Liver (tissue), 9 donors: ENCODE measurements around the gene DGKA. TPM values are rescaled to one million over a fixed set of nuclear protein-coding genes. Genes with fewer than 3 reads are reported as not detected.

Experiments
- DNase-seq: peaks from one replicate; pipeline ENCODE4 v3.0.0-alpha.2; 2017; ENCODE audit warnings: low spot score
- H3K27ac ChIP-seq, 2 donors: one replicate each; pipeline ENCODE4 v1.7.0; 2013; ENCODE audit warnings: inconsistent platforms in 2 of 2, low read length in 2 of 2, control low read depth in 1 of 2, low read depth in 1 of 2, mild to moderate bottlenecking in 1 of 2
- H3K27me3 ChIP-seq, 4 donors: one replicate each; pipeline versions ENCODE4 v1.6.1 to v1.7.0; 2013; ENCODE audit warnings: low read length in 3 of 4, inconsistent platforms in 1 of 4, mild to moderate bottlenecking in 1 of 4, moderate library complexity in 1 of 4; ENCODE audit not compliant: control insufficient read depth in 4 of 4, insufficient read depth in 4 of 4
- H3K36me3 ChIP-seq, 4 donors: one replicate each; pipeline versions ENCODE4 v1.6.1 to v1.7.0; 2013; ENCODE audit warnings: low read length in 3 of 4, mild to moderate bottlenecking in 3 of 4, low read depth in 1 of 4, moderate library complexity in 1 of 4; ENCODE audit not compliant: control insufficient read depth in 4 of 4, insufficient read depth in 3 of 4
- H3K4me1 ChIP-seq, 4 donors: one replicate each; pipeline versions ENCODE4 v1.6.1 to v1.7.0; 2013; ENCODE audit warnings: low read length in 3 of 4, mild to moderate bottlenecking in 3 of 4, moderate library complexity in 1 of 4; ENCODE audit not compliant: control insufficient read depth in 4 of 4, insufficient read depth in 4 of 4
- H3K4me3 ChIP-seq, 3 donors: one replicate each; pipeline versions ENCODE4 v1.6.1 to v1.7.0; 2013; ENCODE audit warnings: low read length in 3 of 3, control low read depth in 1 of 3, low read depth in 1 of 3, mild to moderate bottlenecking in 1 of 3
- H3K9ac ChIP-seq, 2 donors: one replicate each; pipeline ENCODE4 v1.7.0; 2013; ENCODE audit warnings: low read length in 2 of 2, mild to moderate bottlenecking in 2 of 2, moderate library complexity in 2 of 2, control low read depth in 1 of 2, low read depth in 1 of 2
- H3K9me3 ChIP-seq, 4 donors: one replicate each; pipeline versions ENCODE4 v1.6.1 to v1.7.0; 2013; ENCODE audit warnings: low read length in 3 of 4; ENCODE audit not compliant: control insufficient read depth in 4 of 4
- ATF3 ChIP-seq: IDR thresholded peaks from 2 replicates; pipeline ENCODE4 v1.6.1; 2016; ENCODE audit warnings: antibody characterized with exemption
- EGR1 ChIP-seq, 2 donors: IDR thresholded peaks; 2 replicates each; pipeline ENCODE4 v1.6.1; 2016 to 2018; ENCODE audit warnings: antibody characterized with exemption in 2 of 2, low read depth in 2 of 2
- FOXA1 ChIP-seq: IDR thresholded peaks from 2 replicates; pipeline ENCODE4 v1.6.1; 2016; ENCODE audit warnings: antibody characterized with exemption
- FOXA2 ChIP-seq: IDR thresholded peaks from 2 replicates; pipeline ENCODE4 v1.6.1; 2016; ENCODE audit warnings: antibody characterized with exemption
- GABPA ChIP-seq, 2 donors: IDR thresholded peaks in 1 of 2; conservative IDR thresholded peaks in 1 of 2; 2 replicates each; pipeline ENCODE4 v1.6.1; 2016; ENCODE audit warnings: antibody characterized with exemption in 2 of 2, mild to moderate bottlenecking in 1 of 2, moderate library complexity in 1 of 2
- HNF4A ChIP-seq, 2 donors: conservative IDR thresholded peaks; 2 replicates each; pipeline ENCODE4 v1.6.1; 2016; ENCODE audit warnings: antibody characterized with exemption in 2 of 2, mild to moderate bottlenecking in 2 of 2
- HNF4G ChIP-seq: IDR thresholded peaks from 2 replicates; pipeline ENCODE4 v1.6.1; 2016; ENCODE audit warnings: antibody characterized with exemption
- JUND ChIP-seq, 2 donors: IDR thresholded peaks; 2 replicates each; pipeline ENCODE4 v1.6.1; 2016; ENCODE audit warnings: antibody characterized with exemption in 2 of 2
- NR2F2 ChIP-seq: IDR thresholded peaks from 2 replicates; pipeline ENCODE4 v1.6.1; 2016; ENCODE audit warnings: antibody characterized with exemption
- RAD21 ChIP-seq, 2 donors: IDR thresholded peaks; 2 replicates each; pipeline ENCODE4 v1.6.1; 2016; ENCODE audit warnings: antibody characterized with exemption in 2 of 2, mild to moderate bottlenecking in 2 of 2
- RXRA ChIP-seq, 2 donors: IDR thresholded peaks; 2 replicates each; pipeline ENCODE4 v1.6.1; 2017 to 2018; ENCODE audit warnings: antibody characterized with exemption in 2 of 2, mild to moderate bottlenecking in 1 of 2
- SP1 ChIP-seq: IDR thresholded peaks from 2 replicates; pipeline ENCODE4 v1.6.1; 2018; ENCODE audit warnings: antibody characterized with exemption, mild to moderate bottlenecking
- TAF1 ChIP-seq: conservative IDR thresholded peaks from 2 replicates; pipeline ENCODE4 v1.6.1; 2016; ENCODE audit warnings: antibody characterized with exemption, mild to moderate bottlenecking
- YY1 ChIP-seq: IDR thresholded peaks from 2 replicates; pipeline ENCODE4 v1.6.1; 2016; ENCODE audit warnings: antibody characterized with exemption, mild to moderate bottlenecking
- ZBTB33 ChIP-seq: IDR thresholded peaks from 2 replicates; pipeline ENCODE4 v1.6.1; 2016; ENCODE audit warnings: antibody characterized with exemption
- WGBS: extraction: QIAGEN DNeasy Blood & Tissue Kit; methylation state at CpG from one replicate; pipeline ENCODE4 v1.1.7; 2013; 5-methylcytosine and 5-hydroxymethylcytosine counted together
- polyA plus RNA-seq, 2 donors: library from polyadenylated mRNA; stranded (reverse) in 1 of 2; unstranded in 1 of 2; fragments of 200-250 nt in 1 of 2; fragments of >200 nt in 1 of 2; fragmentation: Nextera tagmentation in 1 of 2; extraction: Ambion mirVana in 1 of 2; gene quantifications; one replicate each; pipeline versions ENCODE4 v1.2.1 to v1.2.3, GENCODE V29; 2013 to 2015
- total RNA-seq, 2 donors: library from RNA; depleted of rRNA; stranded (reverse); fragments of >200 nt; gene quantifications; one replicate each; pipeline ENCODE4 v1.2.3, GENCODE V29; 2014
- TF ChIP-seq, protein P1 (sequence below): fragments of 150-350 bp; IDR thresholded peaks from 2 replicates; pipeline ENCODE4 v1.5.1; 2017; ENCODE audit warnings: improper control_type of control experiment, low read depth, low read length; ENCODE audit not compliant: missing input control
- TF ChIP-seq, protein P2 (sequence below): IDR thresholded peaks from 2 replicates; pipeline ENCODE4 v1.6.1; 2016; ENCODE audit warnings: antibody characterized with exemption
- TF ChIP-seq, protein P3 (sequence below): IDR thresholded peaks from 2 replicates; pipeline ENCODE4 v1.6.1; 2016; ENCODE audit warnings: antibody characterized with exemption, mild to moderate bottlenecking
- donor health status: healthy.
- donor health status: healthy.
- donor health status: healthy.
- donor health status: healthy.
- donor health status: healthy.

DGKA gene
- total and polyA plus RNA-seq, 4 donors = 2.1 to 10.5 (median 5.1) TPM

DNA sequence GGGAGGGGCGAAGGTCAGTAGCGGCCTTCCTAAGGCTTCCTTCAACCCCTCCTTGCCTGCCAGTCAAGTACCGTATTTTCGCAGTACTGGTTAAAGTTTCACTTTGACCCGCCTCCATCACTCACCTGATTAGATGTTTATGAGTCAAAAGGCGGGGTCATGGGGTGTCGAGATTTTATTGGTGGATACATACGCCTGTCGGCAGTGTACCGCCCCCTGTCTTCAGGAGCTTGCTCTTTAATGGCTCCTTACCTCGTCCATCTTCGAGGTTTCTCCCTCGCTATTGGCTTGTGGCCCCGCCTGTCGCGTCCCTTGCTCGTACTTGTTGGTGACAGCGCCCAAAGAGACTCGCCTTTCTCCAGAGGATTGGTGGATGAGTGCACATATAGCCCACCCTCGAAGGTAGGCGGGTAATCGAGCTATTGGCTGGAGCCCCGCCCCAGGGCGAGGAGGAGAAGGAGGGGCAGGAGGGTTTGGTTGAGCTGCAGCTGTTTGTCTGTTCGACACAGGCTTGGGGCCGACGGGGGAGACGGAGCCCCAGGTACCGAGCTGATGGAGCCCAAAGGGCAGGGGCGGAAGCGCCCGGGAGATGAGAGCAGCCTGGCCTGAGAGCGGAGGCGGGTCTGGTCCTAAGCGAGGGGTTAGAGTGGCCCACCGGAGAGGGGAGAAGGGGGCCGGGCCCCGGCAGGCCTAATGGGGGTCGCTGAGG lies 42.8 kb downstream of the DGKA start, which contains the start of gene RAB5B:
Gene RAB5B (plus strand): TSS at position 480 of the 709 bp plus-strand sequence. CDS start 12,883 bp downstream, outside the sequence.
- H3K9ac ChIP-seq = peak within 1 kb of the TSS; percentile 91 to 94
- peak; percentile 96 for DNase-seq
- peaks cover 0 to 4% (median 0%) of the 10 kb centered on the region in 4 donors for H3K36me3 ChIP-seq
- peak within 1 kb of the TSS; percentile 88 to 96 for H3K27ac ChIP-seq
- H3K27me3 ChIP-seq = no peaks in the 10 kb centered on the region
- no peaks in the 10 kb centered on the region for H3K9me3 ChIP-seq
- H3K4me1 ChIP-seq = peaks cover 7 to 30% (median 21%) of the 10 kb centered on the region in 4 donors
- peak within 1 kb of the TSS; percentile 80 to 93 (median 88) for H3K4me3 ChIP-seq
- TF ChIP-seq HNF4G (peak; percentile 58), RXRA (IDR thresholded peaks at IDR 0.05) (peak; percentile 77 to 89), JUND (IDR thresholded peaks at IDR 0.05) (peak; percentile 89 to 94), TAF1 (peak; percentile 97), HNF4A (conservative IDR thresholded peaks at IDR 0.05) (peak; percentile 61 to 84), EGR1 (IDR thresholded peaks at IDR 0.05; ENCODE audit: low read depth in 2 of 2) (peak in 1 of 2 donors; percentile 33), YY1 (peak; percentile 88), NR2F2 (peak; percentile 98), ZBTB33 (peak; percentile 89), RAD21 (IDR thresholded peaks at IDR 0.05) (peak in 1 of 2 donors; percentile 3), SP1 (peak; percentile 99), ATF3 (peak; percentile 71), GABPA (IDR thresholded peaks at IDR 0.05 in 1 of 2, conservative IDR thresholded peaks at IDR 0.05 in 1 of 2) (peak in 1 of 2 donors; percentile 76), FOXA2 (no peak), FOXA1 (no peak)
- TF ChIP-seq, protein P1, sequence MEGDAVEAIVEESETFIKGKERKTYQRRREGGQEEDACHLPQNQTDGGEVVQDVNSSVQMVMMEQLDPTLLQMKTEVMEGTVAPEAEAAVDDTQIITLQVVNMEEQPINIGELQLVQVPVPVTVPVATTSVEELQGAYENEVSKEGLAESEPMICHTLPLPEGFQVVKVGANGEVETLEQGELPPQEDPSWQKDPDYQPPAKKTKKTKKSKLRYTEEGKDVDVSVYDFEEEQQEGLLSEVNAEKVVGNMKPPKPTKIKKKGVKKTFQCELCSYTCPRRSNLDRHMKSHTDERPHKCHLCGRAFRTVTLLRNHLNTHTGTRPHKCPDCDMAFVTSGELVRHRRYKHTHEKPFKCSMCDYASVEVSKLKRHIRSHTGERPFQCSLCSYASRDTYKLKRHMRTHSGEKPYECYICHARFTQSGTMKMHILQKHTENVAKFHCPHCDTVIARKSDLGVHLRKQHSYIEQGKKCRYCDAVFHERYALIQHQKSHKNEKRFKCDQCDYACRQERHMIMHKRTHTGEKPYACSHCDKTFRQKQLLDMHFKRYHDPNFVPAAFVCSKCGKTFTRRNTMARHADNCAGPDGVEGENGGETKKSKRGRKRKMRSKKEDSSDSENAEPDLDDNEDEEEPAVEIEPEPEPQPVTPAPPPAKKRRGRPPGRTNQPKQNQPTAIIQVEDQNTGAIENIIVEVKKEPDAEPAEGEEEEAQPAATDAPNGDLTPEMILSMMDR = peak; percentile 43
- TF ChIP-seq, protein P2, sequence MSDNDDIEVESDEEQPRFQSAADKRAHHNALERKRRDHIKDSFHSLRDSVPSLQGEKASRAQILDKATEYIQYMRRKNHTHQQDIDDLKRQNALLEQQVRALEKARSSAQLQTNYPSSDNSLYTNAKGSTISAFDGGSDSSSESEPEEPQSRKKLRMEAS = peak; percentile 40
- TF ChIP-seq, protein P3, sequence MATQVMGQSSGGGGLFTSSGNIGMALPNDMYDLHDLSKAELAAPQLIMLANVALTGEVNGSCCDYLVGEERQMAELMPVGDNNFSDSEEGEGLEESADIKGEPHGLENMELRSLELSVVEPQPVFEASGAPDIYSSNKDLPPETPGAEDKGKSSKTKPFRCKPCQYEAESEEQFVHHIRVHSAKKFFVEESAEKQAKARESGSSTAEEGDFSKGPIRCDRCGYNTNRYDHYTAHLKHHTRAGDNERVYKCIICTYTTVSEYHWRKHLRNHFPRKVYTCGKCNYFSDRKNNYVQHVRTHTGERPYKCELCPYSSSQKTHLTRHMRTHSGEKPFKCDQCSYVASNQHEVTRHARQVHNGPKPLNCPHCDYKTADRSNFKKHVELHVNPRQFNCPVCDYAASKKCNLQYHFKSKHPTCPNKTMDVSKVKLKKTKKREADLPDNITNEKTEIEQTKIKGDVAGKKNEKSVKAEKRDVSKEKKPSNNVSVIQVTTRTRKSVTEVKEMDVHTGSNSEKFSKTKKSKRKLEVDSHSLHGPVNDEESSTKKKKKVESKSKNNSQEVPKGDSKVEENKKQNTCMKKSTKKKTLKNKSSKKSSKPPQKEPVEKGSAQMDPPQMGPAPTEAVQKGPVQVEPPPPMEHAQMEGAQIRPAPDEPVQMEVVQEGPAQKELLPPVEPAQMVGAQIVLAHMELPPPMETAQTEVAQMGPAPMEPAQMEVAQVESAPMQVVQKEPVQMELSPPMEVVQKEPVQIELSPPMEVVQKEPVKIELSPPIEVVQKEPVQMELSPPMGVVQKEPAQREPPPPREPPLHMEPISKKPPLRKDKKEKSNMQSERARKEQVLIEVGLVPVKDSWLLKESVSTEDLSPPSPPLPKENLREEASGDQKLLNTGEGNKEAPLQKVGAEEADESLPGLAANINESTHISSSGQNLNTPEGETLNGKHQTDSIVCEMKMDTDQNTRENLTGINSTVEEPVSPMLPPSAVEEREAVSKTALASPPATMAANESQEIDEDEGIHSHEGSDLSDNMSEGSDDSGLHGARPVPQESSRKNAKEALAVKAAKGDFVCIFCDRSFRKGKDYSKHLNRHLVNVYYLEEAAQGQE = peak; percentile 81
- WGBS = under 1% methylated on average over 39 of the region's 39 CpGs
